ENCODE measurements around the gene TNNC1.

The TNNC1 gene

GRCh38 chr3:52440671-52441070 lies 13.2 kb downstream of the TNNC1 start:
- no peak for ATAC-seq (ENCODE audit: low read depth)
- no peak for DNase-seq (ENCODE audit: low spot score)
- Histone ChIP-seq H3K36me3 (ENCODE audit: low read depth) (no peaks in the 10 kb centered on the region), H3K27me3 (ENCODE audit: insufficient read depth, poor library complexity, severe bottlenecking) (no peaks in the 10 kb centered on the region), H3K9me3 (ENCODE audit: severe bottlenecking) (no peaks in the 10 kb centered on the region), H3K4me1 (ENCODE audit: insufficient read depth, poor library complexity, severe bottlenecking) (peaks cover 5% of the 10 kb centered on the region), H3K4me3 (ENCODE audit: severe bottlenecking) (no peak overlapping the region), H3K27ac (ENCODE audit: poor library complexity, severe bottlenecking) (no peak overlapping the region)
- TF ChIP-seq CTCF (IDR thresholded peaks at IDR 0.05; ENCODE audit: poor library complexity, severe bottlenecking) = no peak

- H3K4me1 ChIP-seq (ENCODE audit: insufficient read depth, poor library complexity, severe bottlenecking) = peaks cover 5% of the 10 kb centered on the region
- DNase-seq (ENCODE audit: low spot score) = no peak
- TF ChIP-seq CTCF (IDR thresholded peaks at IDR 0.05; ENCODE audit: poor library complexity, severe bottlenecking) = no peak
- H3K27me3 ChIP-seq (ENCODE audit: insufficient read depth, poor library complexity, severe bottlenecking) = no peaks in the 10 kb centered on the region
- H3K9me3 ChIP-seq (ENCODE audit: severe bottlenecking) = no peaks in the 10 kb centered on the region
- no peaks in the 10 kb centered on the region for H3K36me3 ChIP-seq (ENCODE audit: low read depth)
- no peak for ATAC-seq (ENCODE audit: low read depth)
- no peak overlapping the region for H3K4me3 ChIP-seq (ENCODE audit: severe bottlenecking)
- no peak overlapping the region for H3K27ac ChIP-seq (ENCODE audit: poor library complexity, severe bottlenecking)
Measured at GRCh38 chr3:52440249-52440551, 13.6 kb downstream of the TNNC1 start.

- no peaks in the 10 kb centered on the region for H3K27me3 ChIP-seq (ENCODE audit: insufficient read depth, poor library complexity, severe bottlenecking)
- TF ChIP-seq CTCF (IDR thresholded peaks at IDR 0.05; ENCODE audit: poor library complexity, severe bottlenecking) = no peak
- no peak overlapping the region for H3K4me3 ChIP-seq (ENCODE audit: severe bottlenecking)
Measured at GRCh38 chr3:52439426-52440248, 14.2 kb downstream of the TNNC1 start.

GRCh38 chr3:52438579-52439425 lies 15.0 kb downstream of the TNNC1 start:
- no peak for TF ChIP-seq CTCF (IDR thresholded peaks at IDR 0.05; ENCODE audit: poor library complexity, severe bottlenecking)
- H3K4me1 ChIP-seq (ENCODE audit: insufficient read depth, poor library complexity, severe bottlenecking) = peaks cover 5% of the 10 kb centered on the region
- ATAC-seq (ENCODE audit: low read depth) (no peak), DNase-seq (ENCODE audit: low spot score) (no peak)
- no peak overlapping the region for H3K4me3 ChIP-seq (ENCODE audit: severe bottlenecking)
- H3K9me3 ChIP-seq (ENCODE audit: severe bottlenecking) = no peaks in the 10 kb centered on the region
- no peak overlapping the region for H3K27ac ChIP-seq (ENCODE audit: poor library complexity, severe bottlenecking)
- no peaks in the 10 kb centered on the region for H3K27me3 ChIP-seq (ENCODE audit: insufficient read depth, poor library complexity, severe bottlenecking)
- H3K36me3 ChIP-seq (ENCODE audit: low read depth) = no peaks in the 10 kb centered on the region

More at GRCh38 chr3:52439426-52440248, 14.2 kb downstream of the TNNC1 start:
- Histone ChIP-seq H3K9me3 (ENCODE audit: severe bottlenecking) (no peaks in the 10 kb centered on the region), H3K27ac (ENCODE audit: poor library complexity, severe bottlenecking) (no peak overlapping the region), H3K36me3 (ENCODE audit: low read depth) (no peaks in the 10 kb centered on the region), H3K4me1 (ENCODE audit: insufficient read depth, poor library complexity, severe bottlenecking) (peaks cover 5% of the 10 kb centered on the region)
- ATAC-seq (ENCODE audit: low read depth) (no peak), DNase-seq (ENCODE audit: low spot score) (no peak)

GRCh38 chr3:52438104-52438376 lies 15.8 kb downstream of the TNNC1 start:
- Histone ChIP-seq H3K36me3 (ENCODE audit: low read depth) (no peaks in the 10 kb centered on the region), H3K9me3 (ENCODE audit: severe bottlenecking) (no peaks in the 10 kb centered on the region), H3K4me3 (ENCODE audit: severe bottlenecking) (no peak overlapping the region), H3K4me1 (ENCODE audit: insufficient read depth, poor library complexity, severe bottlenecking) (peaks cover 5% of the 10 kb centered on the region), H3K27ac (ENCODE audit: poor library complexity, severe bottlenecking) (no peak overlapping the region), H3K27me3 (ENCODE audit: insufficient read depth, poor library complexity, severe bottlenecking) (no peaks in the 10 kb centered on the region)
- no peak for ATAC-seq (ENCODE audit: low read depth)
- DNase-seq (ENCODE audit: low spot score) = no peak
- TF ChIP-seq CTCF (IDR thresholded peaks at IDR 0.05; ENCODE audit: poor library complexity, severe bottlenecking) = no peak
